AG04450 (cell line): ENCODE data around the gene NTNG1. TPM values are rescaled to one million over a fixed set of nuclear protein-coding genes. Genes with fewer than 3 reads are reported as not detected.

ENCODE experiments used
- CTCF ChIA-PET: fragments of 300-600, 350-600 bp; formaldehyde crosslinking; extraction: SDS; loops from one replicate; lab custom pipeline; 2022; ENCODE audit warnings: antibody characterized with exemption, inconsistent platforms; lab: Charles Lee
- POLR2A ChIA-PET: fragments of 350-600 bp; formaldehyde crosslinking; extraction: SDS; loops from one replicate; lab custom pipeline; 2021; ENCODE audit warnings: antibody characterized with exemption, inconsistent platforms; lab: Yijun Ruan, JAX
- DNase-seq: peaks from one replicate; pipeline ENCODE4 v3.0.0-alpha.2; 2011; ENCODE audit warnings: low read depth, low spot score
- H3K27ac ChIP-seq: one replicate; pipeline ENCODE4 v1.5.1; 2012; ENCODE audit warnings: low read depth, low read length, control low read depth
- H3K27me3 ChIP-seq: one replicate; pipeline ENCODE4 v1.6.0; 2012; ENCODE audit warnings: low read length; ENCODE audit not compliant: control insufficient read depth, insufficient read depth
- H3K4me3 ChIP-seq: 2 replicates; pipeline ENCODE4 v1.5.1; 2011; ENCODE audit warnings: mild to moderate bottlenecking, low read depth, low read length, control low read depth
- H3K9me3 ChIP-seq: 2 replicates; pipeline ENCODE4 v1.5.1; 2012; ENCODE audit warnings: low read length; ENCODE audit not compliant: control insufficient read depth, insufficient read depth
- CTCF ChIP-seq: IDR thresholded peaks from 2 replicates; pipeline ENCODE4 v1.5.1; 2011; ENCODE audit warnings: low read depth, low read length, control low read depth, inconsistent platforms
- polyA plus RNA-seq: library from polyadenylated mRNA; depleted of rRNA; stranded (reverse); fragments of >200 nt; gene quantifications from 2 replicates; pipeline ENCODE4 v1.2.3, GENCODE V29; 2011

Gene NTNG1
- polyA plus RNA-seq, 1 experiment: 0.32 TPM

GRCh38 chr1:107327446-107327845 lies 186.6 kb downstream of the NTNG1 start:
- no peak for DNase-seq
- ChIA-PET CTCF (no interaction called here), POLR2A (no interaction called here)
- Histone ChIP-seq H3K4me3 (no peak overlapping the region), H3K27me3 (no peaks in the 10 kb centered on the region), H3K9me3 (no peaks in the 10 kb centered on the region), H3K27ac (no peak overlapping the region)
- no peak for TF ChIP-seq CTCF

- POLR2A ChIA-PET: no interaction called here
Observed at GRCh38 chr1:107328087-107328486, 187.2 kb downstream of the NTNG1 start.

GRCh38 chr1:107339775-107340174 lies 198.9 kb downstream of the NTNG1 start:
- CTCF ChIA-PET: no interaction called here
- POLR2A ChIA-PET: no interaction called here

More at GRCh38 chr1:107328087-107328486, 187.2 kb downstream of the NTNG1 start:
- CTCF ChIA-PET: no interaction called here
- Histone ChIP-seq H3K9me3 (no peaks in the 10 kb centered on the region), H3K27ac (no peak overlapping the region), H3K27me3 (no peaks in the 10 kb centered on the region), H3K4me3 (no peak overlapping the region)
- TF ChIP-seq CTCF: no peak
- no peak for DNase-seq

GRCh38 chr1:107342316-107342715 lies 201.5 kb downstream of the NTNG1 start:
- no peaks in the 10 kb centered on the region for H3K9me3 ChIP-seq
- no peak for TF ChIP-seq CTCF
- no peak for DNase-seq
- no peak overlapping the region for H3K4me3 ChIP-seq
- ChIA-PET POLR2A (no interaction called here), CTCF (no interaction called here)
- no peak overlapping the region for H3K27ac ChIP-seq
- H3K27me3 ChIP-seq: no peaks in the 10 kb centered on the region

More at GRCh38 chr1:107339775-107340174, 198.9 kb downstream of the NTNG1 start:
- Histone ChIP-seq H3K27me3 (no peaks in the 10 kb centered on the region), H3K4me3 (no peak overlapping the region), H3K27ac (no peak overlapping the region), H3K9me3 (no peaks in the 10 kb centered on the region)
- DNase-seq: no peak
- TF ChIP-seq CTCF: no peak

- H3K4me3 ChIP-seq: no peak overlapping the region
- POLR2A ChIA-PET: no interaction called here
Observed at GRCh38 chr1:107342768-107343167, 201.9 kb downstream of the NTNG1 start.

More at GRCh38 chr1:107342768-107343167, 201.9 kb downstream of the NTNG1 start:
- no peak overlapping the region for H3K27ac ChIP-seq
- H3K27me3 ChIP-seq: no peaks in the 10 kb centered on the region
- CTCF ChIA-PET: no interaction called here
- H3K9me3 ChIP-seq: no peaks in the 10 kb centered on the region
- DNase-seq: no peak
- TF ChIP-seq CTCF: no peak
